ENCODE measurements around the gene ZEB1. TPM values are rescaled to one million over a fixed set of nuclear protein-coding genes. Genes with fewer than 3 reads are reported as not detected.

ZEB1 gene
- total RNA-seq, 2 donors from 2014 or later = 0.84 TPM

DNA sequence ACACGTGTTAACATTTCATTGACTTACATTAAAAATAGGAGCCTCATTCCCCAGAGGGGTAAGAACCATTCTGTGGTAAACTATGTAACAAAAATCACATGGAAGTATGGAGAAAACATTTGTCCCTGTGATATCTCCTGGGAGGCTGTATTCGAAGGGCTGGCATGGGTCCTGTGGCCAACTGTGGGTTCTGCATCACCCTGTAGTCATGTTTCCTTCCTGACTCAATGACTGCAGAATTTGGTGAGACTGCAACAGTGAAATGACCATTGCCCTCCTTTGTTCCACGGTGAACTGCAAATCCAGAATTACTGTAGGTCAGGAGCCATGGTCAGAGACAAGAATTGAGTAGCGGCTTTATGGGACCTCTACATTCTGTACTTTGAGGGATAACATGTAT lies 3.6 kb upstream of the ZEB1 start:
- H3K4me1 ChIP-seq (ENCODE audit: control insufficient read depth, insufficient read depth, low read length) = no peaks in the 10 kb centered on the region
- no peaks in the 10 kb centered on the region for H3K36me3 ChIP-seq (ENCODE audit: control insufficient read depth, insufficient read depth, low read length)
- DNase-seq = no peak
- H3K4me3 ChIP-seq (ENCODE audit: low read length) = no peak overlapping the region
- Mint-ChIP-seq H3K27me3 (ENCODE audit: insufficient read depth) (peaks cover 33% of the 10 kb centered on the region), H3K9me3 (no peaks in the 10 kb centered on the region), H3K36me3 (ENCODE audit: low read depth) (no peaks in the 10 kb centered on the region), H3K27ac (no peak overlapping the region), H3K4me1 (peaks cover 5% of the 10 kb centered on the region), H3K4me3 (no peak overlapping the region)
- H3K9me3 ChIP-seq (ENCODE audit: control insufficient read depth, low read length) = no peaks in the 10 kb centered on the region
- TF ChIP-seq, protein P1, sequence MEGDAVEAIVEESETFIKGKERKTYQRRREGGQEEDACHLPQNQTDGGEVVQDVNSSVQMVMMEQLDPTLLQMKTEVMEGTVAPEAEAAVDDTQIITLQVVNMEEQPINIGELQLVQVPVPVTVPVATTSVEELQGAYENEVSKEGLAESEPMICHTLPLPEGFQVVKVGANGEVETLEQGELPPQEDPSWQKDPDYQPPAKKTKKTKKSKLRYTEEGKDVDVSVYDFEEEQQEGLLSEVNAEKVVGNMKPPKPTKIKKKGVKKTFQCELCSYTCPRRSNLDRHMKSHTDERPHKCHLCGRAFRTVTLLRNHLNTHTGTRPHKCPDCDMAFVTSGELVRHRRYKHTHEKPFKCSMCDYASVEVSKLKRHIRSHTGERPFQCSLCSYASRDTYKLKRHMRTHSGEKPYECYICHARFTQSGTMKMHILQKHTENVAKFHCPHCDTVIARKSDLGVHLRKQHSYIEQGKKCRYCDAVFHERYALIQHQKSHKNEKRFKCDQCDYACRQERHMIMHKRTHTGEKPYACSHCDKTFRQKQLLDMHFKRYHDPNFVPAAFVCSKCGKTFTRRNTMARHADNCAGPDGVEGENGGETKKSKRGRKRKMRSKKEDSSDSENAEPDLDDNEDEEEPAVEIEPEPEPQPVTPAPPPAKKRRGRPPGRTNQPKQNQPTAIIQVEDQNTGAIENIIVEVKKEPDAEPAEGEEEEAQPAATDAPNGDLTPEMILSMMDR (conservative IDR thresholded peaks at IDR 0.05) = no peak
- H3K27me3 ChIP-seq (ENCODE audit: control insufficient read depth, insufficient read depth, low read length, poor library complexity, severe bottlenecking) = peaks cover under 1% of the 10 kb centered on the region
- WGBS, 2 experiments (ENCODE audit: insufficient coverage in 1 of 2, insufficient read length in 1 of 2) = 84 to 90% methylated on average over 3 to 4 of the region's 4 CpGs
- H3K27ac ChIP-seq (ENCODE audit: low read depth, low read length) = no peak overlapping the region
- no peak overlapping the region for H3K9ac ChIP-seq (ENCODE audit: extremely low read depth, low read length, poor library complexity, severe bottlenecking)

DNA sequence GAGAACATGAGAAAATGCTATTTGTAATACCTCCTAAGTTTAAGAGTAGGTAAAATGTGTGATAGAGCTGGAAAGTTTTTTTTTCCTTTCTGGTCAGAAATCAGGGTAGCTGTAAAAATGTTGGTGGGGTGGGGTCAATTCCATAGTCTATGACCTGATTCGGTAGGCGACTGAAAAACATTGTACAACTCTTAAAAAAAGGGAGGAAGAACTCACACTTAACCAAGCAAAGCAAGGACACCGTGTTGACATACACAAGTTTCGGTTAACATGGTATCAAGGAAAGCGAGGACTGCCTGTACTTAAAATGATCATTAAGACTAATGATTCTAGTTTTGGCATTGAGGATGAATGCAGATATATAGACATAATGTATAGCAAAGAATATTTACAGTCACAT lies 1.8 kb upstream of the ZEB1 start:
- no peak overlapping the region for H3K4me3 ChIP-seq (ENCODE audit: low read length)
- no peaks in the 10 kb centered on the region for H3K9me3 ChIP-seq (ENCODE audit: control insufficient read depth, low read length)
- Mint-ChIP-seq H3K36me3 (ENCODE audit: low read depth) (no peaks in the 10 kb centered on the region), H3K9me3 (no peaks in the 10 kb centered on the region), H3K27ac (no peak overlapping the region), H3K27me3 (ENCODE audit: insufficient read depth) (peaks cover 50% of the 10 kb centered on the region), H3K4me1 (peaks cover 6% of the 10 kb centered on the region), H3K4me3 (no peak overlapping the region)
- H3K27me3 ChIP-seq (ENCODE audit: control insufficient read depth, insufficient read depth, low read length, poor library complexity, severe bottlenecking) = peaks cover 18% of the 10 kb centered on the region
- no peak overlapping the region for H3K27ac ChIP-seq (ENCODE audit: low read depth, low read length)
- 94 to 96% methylated on average over 5 of the region's 5 CpGs for WGBS, 2 experiments (ENCODE audit: insufficient coverage in 1 of 2, insufficient read length in 1 of 2)
- no peaks in the 10 kb centered on the region for H3K4me1 ChIP-seq (ENCODE audit: control insufficient read depth, insufficient read depth, low read length)
- TF ChIP-seq, protein P1 (conservative IDR thresholded peaks at IDR 0.05) = no peak
- H3K36me3 ChIP-seq (ENCODE audit: control insufficient read depth, insufficient read depth, low read length) = no peaks in the 10 kb centered on the region
- no peak for DNase-seq
- H3K9ac ChIP-seq (ENCODE audit: extremely low read depth, low read length, poor library complexity, severe bottlenecking) = no peak overlapping the region

DNA sequence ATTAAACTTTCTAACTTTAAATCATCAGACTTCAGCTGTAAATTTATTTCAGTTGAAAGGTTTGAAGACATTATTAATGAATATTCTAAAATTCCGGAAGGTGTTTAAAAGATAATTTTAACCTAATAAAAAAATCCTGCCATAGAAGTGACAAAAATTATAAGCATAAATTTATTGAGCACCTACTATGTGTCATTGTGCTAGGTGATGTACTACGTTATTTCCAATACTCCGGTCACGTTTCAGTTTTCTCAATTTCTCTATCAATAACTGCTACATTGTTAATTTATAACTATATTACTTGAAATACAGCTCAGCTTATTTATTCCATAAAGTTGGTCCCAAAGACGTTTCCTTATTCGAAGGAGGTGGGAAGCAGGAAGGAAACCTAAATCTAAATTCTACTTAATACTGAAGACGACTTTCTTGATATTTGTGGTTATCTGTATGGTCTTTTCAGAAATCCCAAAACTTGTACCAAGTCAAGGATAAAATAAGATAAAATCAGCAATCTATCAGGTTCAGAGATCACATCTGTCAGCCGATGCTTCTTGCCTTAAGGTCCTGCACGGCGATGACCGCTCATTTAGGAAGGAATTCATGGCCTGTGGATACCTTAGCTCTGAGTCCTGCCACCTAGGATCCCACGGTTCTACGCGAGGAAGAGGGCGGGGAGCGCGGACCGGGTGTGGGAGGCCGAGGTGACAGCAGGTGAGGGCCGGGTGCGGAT lies 1.2 kb upstream of the ZEB1 start:
- Histone ChIP-seq H3K4me3 (ENCODE audit: low read length) (peak overlapping the region; percentile 82), H3K27ac (ENCODE audit: low read depth, low read length) (no peak overlapping the region), H3K9me3 (ENCODE audit: control insufficient read depth, low read length) (no peaks in the 10 kb centered on the region), H3K4me1 (ENCODE audit: control insufficient read depth, insufficient read depth, low read length) (no peaks in the 10 kb centered on the region), H3K36me3 (ENCODE audit: control insufficient read depth, insufficient read depth, low read length) (no peaks in the 10 kb centered on the region), H3K9ac (ENCODE audit: extremely low read depth, low read length, poor library complexity, severe bottlenecking) (peak overlapping the region; percentile 50), H3K27me3 (ENCODE audit: control insufficient read depth, insufficient read depth, low read length, poor library complexity, severe bottlenecking) (peaks cover 25% of the 10 kb centered on the region)
- Mint-ChIP-seq H3K36me3 (ENCODE audit: low read depth) (no peaks in the 10 kb centered on the region), H3K4me3 (peak overlapping the region; percentile 85), H3K27ac (no peak overlapping the region), H3K9me3 (no peaks in the 10 kb centered on the region), H3K27me3 (ENCODE audit: insufficient read depth) (peaks cover 57% of the 10 kb centered on the region), H3K4me1 (peaks cover 6% of the 10 kb centered on the region)
- 16 to 26% methylated on average over 5 to 19 of the region's 21 CpGs for WGBS, 2 experiments (ENCODE audit: insufficient coverage in 1 of 2, insufficient read length in 1 of 2)
- TF ChIP-seq, protein P1 (conservative IDR thresholded peaks at IDR 0.05) = no peak
- DNase-seq = no peak

All from endodermal cell (in vitro differentiated cells).